ENCODE data around the gene NEXMIF. TPM values are rescaled to one million over a fixed set of nuclear protein-coding genes. Genes with fewer than 3 reads are reported as not detected.
A peak's percentile ranks its signal among the peaks of the same experiment; 100 is the strongest.
"Not testable (repeated sequence)": the region's sequence is repeated elsewhere in the genome, so short reads cannot be mapped to it uniquely, and the experiment has no call there.

NEXMIF gene
- total RNA-seq (2014; rRNA removed; shearing (Covaris generic)) = not detected in 2 replicates

DNA sequence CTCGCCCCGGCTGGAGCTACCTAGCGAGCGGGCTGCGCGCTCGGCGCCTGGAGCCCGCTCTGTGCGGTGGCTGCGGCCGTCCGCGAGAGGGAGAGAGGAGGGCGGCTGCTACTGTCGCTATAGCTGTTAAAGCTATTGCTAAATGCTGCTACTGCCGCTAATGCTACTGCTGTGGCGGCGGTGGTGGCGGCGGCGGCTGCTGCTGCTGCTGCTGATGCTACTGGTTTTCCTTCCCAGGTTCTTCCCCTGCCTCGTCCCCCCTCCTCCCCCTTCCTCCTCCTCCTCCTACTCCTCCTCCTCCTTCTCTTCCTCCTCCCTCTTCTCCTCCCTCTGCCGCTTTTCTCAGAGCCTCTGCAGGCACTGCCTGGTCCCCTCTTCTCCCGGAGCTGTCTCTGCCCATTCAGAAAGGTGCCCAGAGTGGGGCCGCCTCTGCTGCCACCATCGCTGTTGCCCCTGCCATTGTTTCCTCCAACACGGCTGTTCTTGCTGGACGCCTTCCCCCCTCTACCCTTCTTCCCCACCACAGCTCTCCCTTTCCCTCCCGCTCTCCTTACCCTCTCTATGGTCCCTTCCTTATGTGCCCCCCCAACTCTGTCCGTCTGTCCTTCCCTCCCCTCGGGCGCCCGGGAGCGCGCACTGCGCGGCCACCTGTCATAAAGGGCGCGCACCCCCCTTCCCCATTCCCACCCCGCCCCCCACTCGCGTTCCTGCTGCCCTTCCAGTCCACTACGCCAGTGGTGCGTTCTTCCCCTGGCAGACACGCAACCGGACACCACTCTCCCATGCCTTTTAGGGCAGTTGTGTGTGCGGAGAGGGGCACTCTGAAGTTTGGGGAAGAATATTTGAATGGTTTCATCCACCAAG lies at the start of gene NEXMIF:
Gene NEXMIF, minus strand, starts transcription at position 228 of the 864 bp plus-strand sequence.
- DNase-seq (ENCODE audit: low read depth) = peak; percentile 7

DNA sequence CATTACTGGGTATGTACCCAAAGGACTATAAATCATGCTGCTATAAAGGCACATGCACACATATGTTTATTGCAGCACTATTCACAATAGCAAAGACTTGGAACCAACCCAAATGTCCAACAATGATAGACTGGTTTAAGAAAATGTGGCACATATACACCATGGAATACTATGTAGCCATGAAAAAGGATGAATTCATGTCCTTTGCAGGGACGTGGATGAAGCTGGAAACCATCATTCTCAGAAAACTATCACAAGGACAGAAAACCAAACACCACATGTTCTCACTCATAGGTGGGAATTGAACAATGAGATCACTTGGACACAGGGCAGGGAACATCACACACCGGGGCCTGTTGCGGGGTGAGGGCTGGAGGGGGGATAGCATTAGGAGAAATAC lies 36.7 kb upstream of the NEXMIF start:
- not testable (repeated sequence) for DNase-seq (ENCODE audit: low read depth)

- no peak for DNase-seq (ENCODE audit: low read depth)
Observed at GRCh38 chrX:74949717-74950116, 24.5 kb upstream of the NEXMIF start.

- DNase-seq (ENCODE audit: low read depth) = no peak
Observed at GRCh38 chrX:74940414-74940813, 15.2 kb upstream of the NEXMIF start.

DNA sequence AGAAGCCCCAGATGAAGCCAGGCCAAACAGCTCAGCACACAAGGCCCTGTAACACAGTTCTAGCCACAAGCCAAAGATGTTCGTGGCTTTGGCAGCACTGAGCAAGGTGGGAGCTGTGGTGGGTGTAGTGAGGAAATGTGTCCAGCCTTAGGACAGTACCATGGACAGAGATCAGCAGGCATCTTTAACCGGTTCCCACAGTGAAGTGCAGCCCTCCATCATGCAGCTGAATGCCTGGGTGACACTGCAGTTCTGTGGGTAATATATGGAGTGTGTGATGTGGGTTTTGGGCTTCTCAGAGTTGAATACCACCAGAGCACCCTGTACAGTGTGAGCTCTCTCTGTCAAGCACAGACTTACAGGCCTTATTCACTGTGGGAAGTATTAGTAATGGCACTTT lies 6.0 kb upstream of the NEXMIF start:
- DNase-seq (ENCODE audit: low read depth) = no peak

- DNase-seq (ENCODE audit: low read depth) = no peak
Observed at GRCh38 chrX:74924449-74925224, 615 bp downstream of the NEXMIF start.

DNA sequence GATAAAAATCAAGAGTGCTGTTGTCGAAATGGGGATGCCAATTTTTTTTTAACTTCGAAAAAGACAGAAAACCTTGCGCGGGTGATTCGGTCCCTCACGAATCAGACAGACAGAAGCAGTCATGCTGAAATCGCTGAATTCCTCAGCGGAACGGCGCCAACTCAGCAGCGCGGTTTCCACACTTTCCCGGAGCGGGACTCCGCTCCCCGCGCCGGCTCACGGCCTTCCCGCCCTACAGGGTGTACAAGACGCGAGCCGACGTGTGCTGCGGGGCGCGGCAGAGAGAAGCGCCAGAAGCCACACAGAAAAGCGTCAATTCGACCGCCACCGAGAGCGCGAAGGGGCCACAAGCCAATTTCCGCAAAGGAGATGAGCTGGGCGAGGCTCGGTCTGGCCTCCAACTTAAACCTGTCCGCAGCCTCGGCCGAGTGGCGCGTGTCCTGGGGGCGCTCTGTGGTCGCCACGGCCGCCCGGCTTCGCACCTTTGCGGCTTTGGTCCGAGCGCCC lies 1.3 kb downstream of the NEXMIF start:
- DNase-seq (ENCODE audit: low read depth) = no peak

DNA sequence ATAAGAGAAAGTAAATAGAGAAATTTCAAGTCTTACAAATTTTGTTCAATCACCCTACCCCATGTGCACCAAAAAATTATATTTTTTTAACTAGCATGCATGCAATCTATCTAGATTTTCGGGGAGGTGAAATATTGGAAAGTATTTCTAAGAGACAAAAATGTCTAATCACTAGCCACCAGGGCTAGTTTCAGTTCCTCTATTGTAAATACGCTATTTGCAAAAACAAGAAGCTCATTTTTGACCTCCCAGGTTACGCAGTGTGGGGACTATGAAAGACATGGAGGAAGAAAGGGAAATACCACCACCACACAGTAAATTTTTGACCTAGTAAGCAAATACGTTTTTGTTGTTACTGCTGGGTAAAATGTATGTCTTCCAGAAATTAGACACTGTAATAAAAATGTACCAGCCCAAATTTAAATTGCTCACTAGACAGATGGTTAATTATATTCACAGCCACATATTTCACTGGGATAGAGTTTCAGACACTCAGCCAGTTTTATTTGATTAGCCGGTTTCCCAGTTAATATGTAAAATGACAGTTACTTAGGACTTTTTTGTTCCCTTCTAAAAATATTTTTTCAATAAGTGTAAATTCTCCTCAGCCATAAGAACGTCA lies 2.2 kb downstream of the NEXMIF start:
- DNase-seq (ENCODE audit: low read depth) = no peak

DNA sequence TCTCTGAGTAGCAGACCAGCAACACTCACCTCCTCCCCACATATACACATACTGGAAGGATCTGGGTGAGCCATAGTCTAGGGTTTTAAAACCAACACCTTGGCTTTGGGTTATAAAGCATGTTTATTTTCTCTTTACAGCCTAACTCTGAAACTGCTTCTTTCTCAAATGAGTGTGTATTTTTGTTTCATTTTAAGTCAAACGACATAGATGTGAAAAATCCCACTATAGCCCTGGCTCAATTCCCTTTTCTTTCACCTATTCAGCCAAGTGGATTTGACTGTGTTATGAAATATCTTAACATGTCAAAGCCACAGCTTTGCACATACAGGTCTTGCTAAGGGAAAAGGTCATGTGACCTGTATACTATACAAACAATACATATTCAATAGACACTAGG lies 13.8 kb downstream of the NEXMIF start:
- no peak for DNase-seq (ENCODE audit: low read depth)

- no peak for DNase-seq (ENCODE audit: low read depth)
Observed at GRCh38 chrX:74906417-74906816, 18.8 kb downstream of the NEXMIF start.

DNA sequence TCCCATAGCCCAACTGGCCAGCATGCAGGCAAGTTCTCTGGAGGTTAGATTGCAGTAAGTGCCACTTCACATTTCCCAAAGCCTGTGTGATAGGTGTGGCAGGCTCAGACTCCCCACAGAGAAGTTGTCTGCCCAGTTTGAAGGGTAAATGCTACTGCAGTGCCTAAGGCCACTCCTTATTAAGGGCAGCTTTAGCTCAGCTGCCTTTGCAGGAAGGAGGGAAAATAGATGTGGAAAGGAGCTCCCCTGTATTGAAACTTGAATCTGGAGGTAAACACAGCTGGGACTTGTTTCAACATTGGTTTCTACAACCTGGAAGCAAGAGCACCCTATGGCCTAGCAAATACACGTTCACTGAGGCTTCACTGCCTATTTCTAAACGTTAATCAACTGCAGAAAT lies 22.4 kb downstream of the NEXMIF start:
- no peak for DNase-seq (ENCODE audit: low read depth)

GRCh38 chrX:74892561-74892960 lies 32.7 kb downstream of the NEXMIF start:
- no peak for DNase-seq (ENCODE audit: low read depth)

DNA sequence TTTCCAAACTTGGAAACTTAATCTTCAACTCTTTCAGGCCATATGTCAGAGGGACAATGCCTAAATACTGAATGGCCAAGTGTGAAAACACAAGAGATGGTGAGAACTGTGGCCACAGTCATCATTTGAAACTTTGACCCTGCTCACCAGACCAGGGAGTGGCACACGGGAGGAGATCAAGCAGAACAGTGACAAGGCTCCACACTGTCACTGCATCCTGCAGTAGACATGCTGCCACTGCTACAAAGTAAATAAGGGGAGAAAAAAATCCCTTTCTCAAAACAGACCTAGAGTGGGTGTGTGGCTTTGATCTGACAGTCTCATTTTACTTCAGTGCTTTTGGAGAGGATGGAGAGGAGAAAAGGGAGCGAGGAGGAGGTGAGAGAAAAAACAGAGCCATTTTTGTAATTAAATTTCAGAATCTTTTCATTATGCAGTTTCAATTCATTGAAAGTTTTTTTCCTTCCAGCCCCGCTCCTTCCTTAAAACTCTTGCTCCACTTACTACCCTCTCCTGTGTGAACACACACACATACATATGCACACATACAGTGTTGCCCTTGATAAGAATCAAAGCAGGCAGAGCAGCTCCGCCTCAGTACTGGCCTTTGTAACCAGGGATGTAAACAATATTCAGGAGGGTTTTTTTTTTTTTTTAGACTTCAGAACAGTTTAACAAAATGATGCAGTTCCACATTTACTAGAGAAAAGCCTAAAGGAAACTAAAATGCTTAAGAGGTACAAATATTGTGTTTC lies 34.4 kb downstream of the NEXMIF start:
- no peak for DNase-seq (ENCODE audit: low read depth)

GRCh38 chrX:74882383-74882782 lies 42.9 kb downstream of the NEXMIF start:
- DNase-seq (ENCODE audit: low read depth) = not testable (repeated sequence)

DNA sequence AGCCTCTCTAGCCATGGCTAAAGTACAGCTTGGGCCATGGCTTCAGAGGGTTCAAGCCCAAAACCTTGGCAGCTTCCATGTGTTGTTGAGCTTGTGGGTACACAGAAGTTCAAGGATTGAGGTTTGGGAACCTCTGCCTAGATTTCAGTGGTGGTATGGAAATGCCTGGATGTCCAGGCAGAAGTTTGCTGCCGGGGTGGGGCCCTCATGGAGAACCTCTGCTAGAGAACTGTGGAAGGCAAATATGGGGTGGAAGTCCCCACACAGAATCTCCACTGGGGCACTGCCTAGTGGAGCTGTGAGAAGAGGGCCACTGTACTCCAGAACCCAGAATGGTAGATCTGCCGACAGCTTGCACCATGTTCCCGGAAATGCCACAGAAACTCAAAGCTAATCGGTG lies 59.5 kb downstream of the NEXMIF start:
- no peak for DNase-seq (ENCODE audit: low read depth)

- no peak for DNase-seq (ENCODE audit: low read depth)
Observed at GRCh38 chrX:74853255-74853654, 72.0 kb downstream of the NEXMIF start.

DNA sequence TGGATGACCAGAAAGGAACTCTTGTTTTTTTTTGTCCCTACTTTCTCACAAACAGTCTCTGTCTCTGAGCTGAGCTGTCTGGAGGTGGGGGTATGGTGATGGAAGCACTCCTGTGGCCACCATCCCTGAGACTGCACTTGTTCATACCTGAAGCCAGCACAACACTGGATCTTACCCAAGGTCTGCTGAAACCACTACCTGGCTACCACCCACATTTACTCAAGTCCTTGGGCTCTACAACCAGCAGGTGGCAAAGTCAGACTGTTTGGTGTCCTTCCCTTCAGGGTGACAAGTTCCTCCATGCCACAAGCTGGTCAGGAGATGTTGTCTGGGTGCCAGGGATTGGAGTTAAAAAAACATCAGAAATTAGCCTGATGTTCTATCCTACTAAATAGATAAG lies 89.7 kb downstream of the NEXMIF start:
- DNase-seq (ENCODE audit: low read depth) = peak; percentile 2

DNA sequence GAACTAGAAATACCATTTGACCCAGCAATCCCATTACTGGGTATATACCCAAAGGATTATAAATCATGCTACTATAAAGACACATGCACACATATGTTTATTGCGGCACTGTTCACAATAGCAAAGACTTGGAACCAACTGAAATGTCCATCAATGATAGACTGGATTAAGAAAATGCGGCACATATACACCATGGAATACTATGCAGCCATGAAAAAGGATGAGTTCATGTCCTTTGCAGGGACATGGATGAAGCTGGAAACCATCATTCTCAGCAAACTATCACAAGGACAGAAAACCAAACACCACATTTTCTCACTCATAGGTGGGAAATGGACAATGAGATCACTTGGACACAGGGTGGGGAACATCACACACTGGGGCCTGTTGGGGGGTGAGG lies 105.5 kb downstream of the NEXMIF start:
- not testable (repeated sequence) for DNase-seq (ENCODE audit: low read depth)

GRCh38 chrX:74814681-74815080 lies 110.6 kb downstream of the NEXMIF start:
- no peak for DNase-seq (ENCODE audit: low read depth)

DNA sequence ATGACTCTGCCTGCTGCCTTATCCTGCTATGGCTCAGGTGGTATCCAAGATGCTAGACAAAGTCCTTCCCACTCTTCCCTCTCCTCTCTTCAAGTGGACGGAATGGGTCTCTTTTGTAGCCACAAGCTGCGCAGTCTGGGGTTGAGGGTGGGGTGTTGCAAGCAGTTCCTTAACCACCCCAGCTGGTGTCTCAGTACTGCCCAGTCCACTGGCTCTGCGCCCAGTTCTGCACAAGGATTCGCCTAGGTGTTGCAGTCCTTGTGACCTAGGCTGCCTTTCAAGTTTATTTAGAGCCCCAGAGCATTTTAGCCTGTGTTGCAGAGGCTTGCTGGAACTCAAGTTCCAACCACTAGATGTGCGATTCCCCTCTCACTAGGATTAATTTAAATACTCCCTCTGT lies 120.7 kb downstream of the NEXMIF start:
- DNase-seq (ENCODE audit: low read depth) = no peak

DNA sequence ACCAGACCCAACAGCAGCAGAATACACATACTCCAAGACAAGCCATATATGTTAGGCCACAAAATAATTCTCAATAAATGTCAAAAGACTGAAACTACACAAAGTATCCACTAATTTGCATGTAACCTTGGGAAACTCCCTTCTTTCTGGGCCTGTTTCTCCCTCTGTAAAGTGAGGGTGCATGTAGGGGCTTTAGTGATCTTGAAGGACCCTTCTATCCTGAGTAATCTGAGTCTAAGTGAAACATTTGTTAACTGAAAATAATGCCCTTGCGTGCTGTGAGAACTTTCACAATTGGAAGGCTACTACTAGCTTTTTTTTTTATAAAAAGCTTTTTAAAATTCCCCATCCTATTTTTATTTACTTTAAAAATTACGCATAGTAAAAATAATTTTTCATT lies 125.2 kb downstream of the NEXMIF start:
- DNase-seq (ENCODE audit: low read depth) = no peak
